Measurements from ENCODE around the gene CBR4. TPM values are rescaled to one million over a fixed set of nuclear protein-coding genes. Genes with fewer than 3 reads are reported as not detected.
"Not testable (repeated sequence)": the region's sequence is repeated elsewhere in the genome, so short reads cannot be mapped to it uniquely, and the experiment has no call there.

Gene CBR4
- total RNA-seq = 13.6 and 15.1 TPM in 2 replicates

DNA sequence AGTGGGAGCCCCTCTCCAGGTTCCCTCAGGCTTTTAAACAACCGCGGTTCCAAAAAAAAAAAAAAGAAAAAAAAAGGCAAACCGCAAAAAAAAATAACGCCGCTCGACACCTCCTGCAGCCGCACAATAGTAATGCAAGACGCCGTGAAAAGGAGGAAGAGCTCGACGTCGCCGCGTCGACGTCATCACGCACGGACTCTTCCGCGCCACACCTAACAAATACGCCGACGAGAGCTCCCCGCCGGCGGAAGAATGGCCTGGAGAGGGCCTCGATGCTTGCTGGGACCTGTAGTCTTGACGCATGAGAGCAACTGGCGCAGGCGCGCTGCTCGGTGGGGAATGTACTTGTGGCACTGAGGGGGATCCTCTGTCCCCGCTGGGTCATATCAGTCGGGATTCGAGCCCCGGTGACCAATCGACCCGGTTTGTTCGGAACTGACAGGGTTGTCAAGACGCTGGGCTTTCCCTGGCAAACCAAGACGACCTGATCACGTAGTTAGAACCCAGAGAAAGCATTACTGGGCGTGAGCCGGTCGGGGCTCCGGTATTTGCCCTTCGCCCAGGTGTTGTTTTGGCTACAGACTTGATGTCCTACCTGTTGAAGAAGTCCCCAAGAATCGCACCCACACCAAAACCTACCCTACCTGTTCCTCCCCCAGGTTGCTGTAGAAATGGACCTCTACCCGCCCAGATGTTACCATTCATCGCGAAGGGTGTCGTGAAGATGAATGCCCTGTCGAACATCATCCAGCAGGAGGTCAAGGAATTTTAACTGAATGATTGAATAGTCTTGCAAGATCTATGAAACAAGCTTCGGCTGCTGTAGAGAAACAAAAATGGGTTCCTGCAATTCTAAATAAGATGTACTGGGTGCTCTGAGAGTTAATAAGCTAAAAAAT lies at the start of gene CBR4:
Gene CBR4, minus strand, starts transcription at position 131 of the 899 bp plus-strand sequence. CDS start 166 bp downstream, outside the sequence.
- intact Hi-C loops (cut with micrococcal nuclease) = loop anchor here (1.0 to 5.0 kb wide), 9 partner anchors 178 to 1016 kb away; partner anchors contain the start of genes CLCN3, DDX60, DDX60L and HPF1

DNA sequence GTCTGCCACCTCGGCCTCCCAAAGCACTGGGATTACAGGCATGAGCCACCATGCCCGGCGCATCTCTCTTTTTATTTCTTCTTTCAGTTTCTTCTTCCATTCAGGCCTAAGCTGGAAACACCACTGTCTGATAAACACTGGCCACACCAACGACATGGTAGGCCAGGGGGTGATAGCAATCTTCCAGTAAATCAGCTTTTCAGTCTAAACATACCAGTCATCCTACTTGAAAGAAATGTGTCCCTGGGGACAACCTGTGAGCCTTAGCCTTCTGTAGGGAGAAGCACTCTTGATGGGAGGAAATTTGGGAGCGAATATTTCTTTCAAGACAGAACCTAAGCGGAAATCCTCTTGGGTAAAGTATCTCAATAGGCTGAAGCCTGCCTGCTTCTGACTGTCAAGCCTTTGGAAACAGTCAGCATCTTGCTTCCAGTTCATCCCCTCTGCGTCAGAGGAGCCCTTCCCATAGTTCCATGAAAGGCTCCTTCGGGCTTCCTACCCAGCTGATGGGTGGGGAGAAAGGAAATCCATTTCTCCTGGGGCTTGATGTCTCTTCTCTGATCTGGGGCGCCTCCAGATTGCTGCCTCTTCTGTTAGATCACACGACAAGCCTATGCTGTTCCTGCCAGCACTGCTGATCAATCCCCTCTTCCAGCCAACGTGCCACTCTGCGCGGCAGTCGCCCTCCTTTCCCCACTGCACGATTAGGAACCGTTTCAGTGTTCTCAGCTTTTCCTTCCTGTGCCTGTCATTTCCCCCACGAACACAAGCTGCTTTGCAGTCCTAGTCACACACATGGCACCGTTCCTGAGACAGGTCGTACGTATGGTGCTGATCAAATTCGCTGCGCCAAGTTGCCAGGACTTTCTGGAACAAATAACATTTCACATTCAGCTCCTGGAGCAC lies 49.5 kb upstream of the CBR4 start:
- intact Hi-C loops (cut with micrococcal nuclease) = no loop called here

- intact Hi-C loops (cut with micrococcal nuclease) = no loop called here
Measured at GRCh38 chr4:169058312-169058711, 48.3 kb upstream of the CBR4 start.

GRCh38 chr4:169054879-169055278 lies 44.8 kb upstream of the CBR4 start:
- intact Hi-C loops (cut with micrococcal nuclease) = no loop called here

GRCh38 chr4:169052594-169052945 lies 42.5 kb upstream of the CBR4 start:
- intact Hi-C loops (cut with micrococcal nuclease) = no loop called here

GRCh38 chr4:169051761-169052593 lies 41.9 kb upstream of the CBR4 start:
- intact Hi-C loops (cut with micrococcal nuclease) = no loop called here

DNA sequence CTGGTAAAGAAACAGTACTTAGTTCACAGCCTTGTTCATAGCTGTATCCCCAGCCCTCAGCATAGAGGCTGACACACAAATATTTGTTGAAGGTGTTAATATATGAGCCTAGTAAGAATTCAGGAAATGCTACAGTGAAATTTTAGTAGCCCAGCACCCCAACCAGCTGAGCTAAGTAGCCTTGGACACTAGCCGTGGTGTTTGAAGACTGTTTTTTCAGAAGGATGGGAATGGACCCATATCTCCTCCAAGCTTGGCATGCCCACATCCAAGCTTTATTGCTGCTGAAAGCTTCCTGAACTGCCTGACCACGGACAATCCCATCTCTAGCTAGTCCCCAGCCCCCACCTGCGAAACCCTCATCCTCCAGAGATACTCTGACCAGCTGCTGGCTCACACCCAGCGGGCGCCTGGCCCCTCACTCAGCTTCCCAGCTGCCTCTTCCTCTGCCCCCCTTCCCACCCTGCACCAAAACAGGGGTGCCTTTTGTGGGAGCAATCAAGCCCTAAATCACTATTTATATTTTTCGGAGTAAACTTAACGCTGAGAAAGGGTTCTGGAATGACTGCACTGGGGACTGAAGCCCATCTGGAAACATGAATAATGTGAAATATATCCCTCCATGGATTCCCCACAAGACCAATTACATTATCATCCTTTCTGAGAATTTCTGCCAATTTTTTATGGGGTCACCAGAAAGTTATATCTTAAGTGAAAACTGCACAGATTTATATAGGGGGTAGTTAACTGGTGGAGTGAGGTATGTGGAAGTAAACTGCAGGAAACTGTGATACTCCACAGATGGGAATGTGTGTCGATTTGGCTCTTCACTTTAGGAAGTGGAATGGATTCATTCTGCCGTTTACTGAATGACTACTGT lies 41.1 kb upstream of the CBR4 start:
- intact Hi-C loops (cut with micrococcal nuclease) = no loop called here

- intact Hi-C loops (cut with micrococcal nuclease) = no loop called here
Measured at GRCh38 chr4:169050284-169050683, 40.2 kb upstream of the CBR4 start.

DNA sequence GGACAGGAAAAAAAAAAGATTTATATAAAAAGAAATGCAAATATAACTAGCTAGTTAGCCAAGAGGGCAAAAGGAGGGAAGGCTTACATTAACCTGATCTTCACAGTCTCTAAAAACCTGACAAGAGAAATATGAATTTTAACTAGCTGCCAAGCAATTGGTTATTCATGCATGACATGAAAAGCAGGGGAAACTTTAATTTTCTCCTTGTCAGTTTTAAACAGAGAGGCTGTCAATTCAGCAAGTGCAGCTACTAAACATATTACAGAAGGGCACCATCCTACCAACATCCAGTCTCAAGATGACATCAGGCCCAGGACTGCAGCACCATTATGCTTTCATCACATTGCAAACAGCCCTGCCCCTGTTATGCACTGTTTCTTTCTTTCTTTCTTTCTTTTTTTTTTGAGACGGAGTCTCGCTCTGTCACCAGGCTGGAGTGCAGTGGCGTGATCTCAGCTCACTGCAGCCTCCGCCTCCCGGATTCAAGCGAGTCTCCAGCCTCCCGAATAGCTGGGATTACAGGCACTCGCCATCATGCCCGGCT lies 38.9 kb upstream of the CBR4 start:
- intact Hi-C loops (cut with micrococcal nuclease) = no loop called here

- intact Hi-C loops (cut with micrococcal nuclease) = no loop called here
Measured at GRCh38 chr4:169047956-169048355, 37.9 kb upstream of the CBR4 start.

- intact Hi-C loops (cut with micrococcal nuclease) = no loop called here
Measured at GRCh38 chr4:169045862-169046584, 36.0 kb upstream of the CBR4 start.

DNA sequence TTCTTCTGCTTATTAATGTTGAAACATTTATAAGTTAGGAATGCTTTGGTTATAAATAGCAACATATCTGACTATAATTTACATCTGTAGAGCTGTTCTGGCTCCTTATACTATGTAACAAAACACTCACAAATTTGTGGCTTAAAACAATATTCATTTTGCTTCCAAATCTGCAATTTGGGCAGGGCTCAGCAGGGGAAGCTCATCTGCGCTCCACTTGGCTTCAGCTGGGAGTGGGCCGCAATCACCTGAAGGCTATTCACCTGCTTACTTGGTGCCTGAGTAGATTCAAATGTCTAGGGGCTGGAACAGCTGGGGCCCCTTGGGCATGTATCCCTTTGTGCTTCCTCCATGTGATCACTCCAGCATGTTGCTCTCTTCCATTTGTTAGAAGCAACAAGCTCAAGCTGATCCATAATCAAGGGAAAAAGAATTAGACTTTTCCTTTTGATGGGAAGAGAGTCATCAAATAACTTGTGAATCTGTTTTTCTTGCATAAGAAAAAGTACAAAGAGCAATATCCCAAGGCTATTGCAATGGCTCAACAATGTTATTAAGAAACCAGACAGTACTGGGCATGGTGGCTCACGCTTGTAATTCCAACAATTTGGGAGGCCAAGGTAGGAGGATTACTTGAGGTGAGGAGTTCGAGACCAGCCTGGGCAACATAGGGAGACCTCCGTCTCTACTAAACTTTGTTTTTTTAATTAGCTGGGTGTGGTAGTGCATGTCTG lies 34.8 kb upstream of the CBR4 start:
- intact Hi-C loops (cut with micrococcal nuclease) = no loop called here

DNA sequence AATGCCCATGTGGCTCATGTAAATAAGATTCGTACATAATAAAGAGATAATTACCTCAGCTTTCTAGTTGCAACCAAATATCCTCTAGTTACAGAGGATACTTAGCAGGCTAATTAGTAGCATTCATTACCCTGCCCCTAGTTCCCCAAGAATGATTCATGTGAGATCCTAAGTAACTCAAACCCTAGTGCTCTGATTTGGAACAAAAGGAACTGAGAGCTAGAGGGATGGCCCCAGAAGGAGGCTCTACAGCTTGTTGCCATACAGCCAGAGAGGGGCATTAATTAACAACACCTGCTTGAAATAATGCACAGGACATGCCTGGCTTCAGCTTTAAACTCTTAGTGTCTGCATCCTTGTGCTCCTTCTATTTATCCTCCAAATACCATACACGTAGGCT lies 32.6 kb upstream of the CBR4 start:
- intact Hi-C loops (cut with micrococcal nuclease) = no loop called here

DNA sequence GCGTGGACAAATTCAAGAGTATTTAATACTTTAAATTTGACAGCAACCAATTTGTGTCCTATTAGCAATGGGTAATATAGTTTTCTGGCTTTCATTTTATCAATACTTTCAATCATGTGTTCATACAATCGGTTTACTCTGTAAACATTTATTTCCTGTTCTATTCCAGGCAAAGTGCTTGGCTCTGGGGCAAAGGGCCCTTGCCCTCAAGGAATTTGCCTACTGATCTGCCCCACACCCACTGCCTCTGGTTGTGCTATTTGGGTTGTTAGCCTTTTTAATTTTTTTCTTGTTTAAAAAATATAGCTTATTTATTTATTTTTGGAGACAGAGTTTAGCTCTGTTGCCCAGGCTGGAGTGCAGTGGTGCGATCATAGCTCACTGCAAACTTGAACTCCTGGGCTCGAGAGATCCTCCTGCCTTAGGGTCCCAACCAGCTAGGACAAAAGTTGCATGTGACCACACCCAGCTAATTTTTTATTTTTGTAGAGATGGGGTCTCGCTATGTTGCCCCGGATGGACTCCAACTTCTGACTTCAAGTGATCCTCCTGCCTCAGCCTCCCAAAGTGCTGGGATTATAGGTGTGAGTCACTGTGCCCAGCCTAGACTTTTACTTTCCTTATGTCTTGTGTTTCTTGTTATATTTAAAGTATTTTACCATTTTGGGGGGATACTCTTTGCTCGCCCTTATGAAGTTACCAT lies 30.7 kb upstream of the CBR4 start:
- intact Hi-C loops (cut with micrococcal nuclease) = no loop called here

- intact Hi-C loops (cut with micrococcal nuclease) = no loop called here
Measured at GRCh38 chr4:169039251-169039954, 29.3 kb upstream of the CBR4 start.

GRCh38 chr4:169037506-169037905 lies 27.5 kb upstream of the CBR4 start:
- intact Hi-C loops (cut with micrococcal nuclease) = no loop called here

DNA sequence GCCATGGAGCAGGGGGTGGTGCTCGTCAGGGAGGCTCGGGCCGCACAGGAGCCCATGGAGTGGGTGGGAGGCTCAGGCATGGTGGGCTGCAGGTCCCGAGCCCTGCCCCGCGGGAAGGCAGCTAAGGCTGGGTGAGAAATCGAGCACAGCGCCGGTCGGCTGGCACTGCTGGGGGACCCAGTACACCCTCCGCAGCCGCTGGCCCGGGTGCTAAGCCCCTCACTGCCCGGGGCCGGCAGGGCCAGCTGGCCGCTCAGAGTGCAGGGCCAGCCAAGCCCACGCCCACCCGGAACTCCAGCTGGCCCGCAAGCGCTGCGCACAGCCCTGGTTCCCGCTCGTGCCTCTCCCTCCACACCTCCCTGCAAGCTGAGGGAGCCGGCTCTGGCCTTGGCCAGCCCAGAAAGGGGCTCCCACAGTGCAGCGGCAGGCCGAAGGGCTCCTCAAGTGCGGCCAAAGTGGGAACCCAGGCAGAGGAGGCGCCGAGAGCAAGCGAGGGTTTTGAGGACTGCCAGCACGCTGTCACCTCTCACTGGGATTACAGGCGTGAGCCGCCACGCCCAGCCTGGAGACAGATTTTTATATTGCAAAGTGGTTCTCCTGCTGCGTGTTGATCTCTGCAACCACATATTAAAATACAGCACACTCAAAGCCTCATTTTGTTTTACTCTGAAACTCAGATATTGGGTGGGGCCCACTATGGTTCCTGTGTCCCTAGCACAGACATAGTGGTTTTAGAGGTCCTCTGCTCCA lies 26.0 kb upstream of the CBR4 start:
- intact Hi-C loops (cut with micrococcal nuclease) = not testable (repeated sequence)

All from T-helper 2 cell treated with Interferon-gamma antibody and Interleukin-4, amounts not matched to agents 100 ng/mL and 5 ng/mL, for 36 hours (primary cell).